CD14-positive monocyte (primary cell): ENCODE results near the gene DLG4. TPM values are rescaled to one million over a fixed set of nuclear protein-coding genes. Genes with fewer than 3 reads are reported as not detected.
"Not testable (repeated sequence)": the region's sequence is repeated elsewhere in the genome, so short reads cannot be mapped to it uniquely, and the experiment has no call there.

Experiments used
- DNase-seq, 3 donors: peaks; one replicate each; pipeline ENCODE4 v3.0.0-alpha.2; 2011 to 2022
- H2AFZ ChIP-seq: 2 replicates; pipeline ENCODE4 v1.6.0; 2012; ENCODE audit warnings: mild to moderate bottlenecking, low read depth, low read length, inconsistent platforms; ENCODE audit not compliant: insufficient read depth, poor library complexity, severe bottlenecking
- H3K27ac ChIP-seq, 2 donors: 1 replicate in 1 of 2; 2 replicates in 1 of 2; pipeline ENCODE4 v1.5.1; 2012 to 2013; ENCODE audit warnings: low read length in 2 of 2, control low read depth in 1 of 2, inconsistent platforms in 1 of 2, low read depth in 1 of 2, mild to moderate bottlenecking in 1 of 2
- H3K27me3 ChIP-seq, 2 donors: one replicate each; pipeline versions ENCODE4 v1.6.0 to v1.6.1; 2011 to 2013; ENCODE audit warnings: low read length in 2 of 2; ENCODE audit not compliant: control insufficient read depth in 2 of 2, insufficient read depth in 2 of 2
- H3K36me3 ChIP-seq, 2 donors: replicated peaks in 1 of 2; 1 replicate in 1 of 2; 2 replicates in 1 of 2; pipeline versions ENCODE4 v1.5.1 to v1.6.1; 2012 to 2013; ENCODE audit warnings: low read length in 2 of 2, control low read depth in 1 of 2, inconsistent platforms in 1 of 2, mild to moderate bottlenecking in 1 of 2; ENCODE audit not compliant: insufficient read depth in 2 of 2, control insufficient read depth in 1 of 2
- H3K4me1 ChIP-seq, 2 donors: 1 replicate in 1 of 2; 2 replicates in 1 of 2; pipeline versions ENCODE4 v1.5.1 to v1.6.1; 2012 to 2013; ENCODE audit warnings: low read length in 2 of 2, control low read depth in 1 of 2, inconsistent platforms in 1 of 2, mild to moderate bottlenecking in 1 of 2, moderate library complexity in 1 of 2; ENCODE audit not compliant: insufficient read depth in 2 of 2, control insufficient read depth in 1 of 2
- H3K4me2 ChIP-seq: replicated peaks from 2 replicates; pipeline ENCODE3; 2012; ENCODE audit warnings: low read length, moderate library complexity, mild to moderate bottlenecking; ENCODE audit not compliant: poor library complexity, severe bottlenecking; ENCODE audit errors: extremely low read depth
- H3K4me3 ChIP-seq, 3 experiments: fragments of 200-600 bp in 1 of 3; sonication (generic) in 1 of 3; replicated peaks in 1 of 3; 1 replicate in 2 of 3; 2 replicates in 1 of 3; pipeline ENCODE4 v1.5.1; 2011 to 2013; ENCODE audit warnings: low read length in 3 of 3, mild to moderate bottlenecking in 3 of 3, control low read depth in 2 of 3, low read depth in 2 of 3, inconsistent platforms in 1 of 3, moderate library complexity in 1 of 3
- H3K79me2 ChIP-seq: 2 replicates; pipeline ENCODE4 v1.6.0; 2012; ENCODE audit warnings: mild to moderate bottlenecking, control low read depth, inconsistent platforms, low read length, moderate library complexity; ENCODE audit not compliant: insufficient read depth
- H3K9ac ChIP-seq: 2 replicates; pipeline ENCODE4 v1.6.0; 2017; ENCODE audit warnings: low read length, mild to moderate bottlenecking; ENCODE audit not compliant: insufficient read depth, poor library complexity, severe bottlenecking
- H3K9me3 ChIP-seq, 2 donors: replicated peaks in 1 of 2; 1 replicate in 1 of 2; 2 replicates in 1 of 2; pipeline versions ENCODE4 v1.5.1 to v1.6.1; 2012 to 2013; ENCODE audit warnings: low read length in 2 of 2, control low read depth in 1 of 2; ENCODE audit not compliant: control insufficient read depth in 1 of 2, insufficient read depth in 1 of 2
- H4K20me1 ChIP-seq: 2 replicates; pipeline ENCODE4 v1.6.0; 2012; ENCODE audit warnings: mild to moderate bottlenecking, low read length, control low read depth, moderate library complexity; ENCODE audit not compliant: insufficient read depth
- H3K27ac Mint-ChIP-seq, 7 donors: one replicate each; pipeline ENCODE4 v1.8.0; 2020; ENCODE audit warnings: mild to moderate bottlenecking in 7 of 7, mixed read lengths in 7 of 7, moderate library complexity in 6 of 7, inconsistent platforms in 2 of 7
- H3K27me3 Mint-ChIP-seq, 3 donors: one replicate each; pipeline ENCODE4 v1.8.0; 2021 to 2022; ENCODE audit warnings: low read depth in 3 of 3, mild to moderate bottlenecking in 3 of 3, mixed read lengths in 3 of 3, moderate library complexity in 3 of 3, inconsistent platforms in 1 of 3
- H3K36me3 Mint-ChIP-seq, 2 donors: one replicate each; pipeline ENCODE4 v1.8.0; 2020; ENCODE audit warnings: mixed read lengths in 2 of 2, inconsistent platforms in 1 of 2, mild to moderate bottlenecking in 1 of 2
- H3K4me1 Mint-ChIP-seq: one replicate; pipeline ENCODE4 v1.8.0; 2020; ENCODE audit warnings: mild to moderate bottlenecking, mixed read lengths
- H3K4me3 Mint-ChIP-seq, 2 donors: one replicate each; pipeline ENCODE4 v1.8.0; 2020; ENCODE audit warnings: mild to moderate bottlenecking in 2 of 2, mixed read lengths in 2 of 2, moderate library complexity in 1 of 2
- H3K9me3 Mint-ChIP-seq, 7 donors: one replicate each; pipeline ENCODE4 v1.8.0; 2020 to 2022; ENCODE audit warnings: mixed read lengths in 7 of 7, mild to moderate bottlenecking in 6 of 7, moderate library complexity in 6 of 7, inconsistent platforms in 2 of 7
- CTCF ChIP-seq: fragments of 200-600 bp; IDR thresholded peaks from one replicate; pipeline ENCODE4 v1.8.0; 2022; ENCODE audit warnings: antibody characterized with exemption, mild to moderate bottlenecking
- WGBS: methylation state at CpG from one replicate; pipeline ENCODE4 v1.1.5; 2013; ENCODE audit warnings: missing lambda C conversion rate; ENCODE audit not compliant: insufficient coverage; 5-methylcytosine and 5-hydroxymethylcytosine counted together
- intact Hi-C, 2 donors: fragments of 100-400 bp; cut with micrococcal nuclease; formaldehyde crosslinking; loops; one replicate each; pipeline versions ENCODE4 v1.15.0 to v1.15.1; 2023
- polyA plus RNA-seq, 3 donors: library from polyadenylated mRNA; depleted of rRNA in 1 of 3; unstranded in 2 of 3; stranded (reverse) in 1 of 3; fragments of 300-500 nt in 2 of 3; fragments of >200 nt in 1 of 3; fragmentation: Illumina TruSeq in 2 of 3; gene quantifications; 1 replicate in 2 of 3; 2 replicates in 1 of 3; pipeline ENCODE4 v1.2.3, GENCODE V29; 2012 to 2021

DLG4 gene
- polyA plus RNA-seq, 3 donors = 0.37 to 42.6 (median 0.39) TPM

- Mint-ChIP-seq H3K9me3 (peaks cover 0 to 13% (median 0%) of the 10 kb centered on the region in 7 donors), H3K27ac (peak overlapping the region; percentile 83 to 96 (median 92)), H3K4me3 (peak overlapping the region; percentile 18 to 82), H3K4me1 (peaks cover 68% of the 10 kb centered on the region), H3K36me3 (peaks cover 14 to 42% of the 10 kb centered on the region in 2 donors)
- H3K36me3 ChIP-seq, H3K9ac ChIP-seq, H2AFZ ChIP-seq, H3K27me3 ChIP-seq, intact Hi-C loops, H3K9me3 ChIP-seq, H4K20me1 ChIP-seq, H3K27me3 Mint-ChIP-seq: not testable (repeated sequence)
- Histone ChIP-seq H3K27ac (peak overlapping the region; percentile 77 to 82), H3K4me2 (peak overlapping the region; percentile 98), H3K79me2 (peaks cover 65% of the 10 kb centered on the region), H3K4me3 (peak overlapping the region in 1 of 3 experiments; percentile 88), H3K4me1 (peaks cover 87 to 97% of the 10 kb centered on the region in 2 donors)
- 0% methylated on average over 1 of the region's 10 CpGs for WGBS
- DNase-seq = peak in 1 of 3 donors; percentile 29
Observed at GRCh38 chr17:7168841-7169564, 50.6 kb downstream of the DLG4 start.

- Mint-ChIP-seq H3K9me3 (peaks cover 0 to 13% (median 0%) of the 10 kb centered on the region in 7 donors), H3K27me3 (peaks cover 0 to 5% (median 0%) of the 10 kb centered on the region in 3 donors), H3K27ac (peak overlapping the region; percentile 83 to 96 (median 94)), H3K36me3 (peaks cover 20 to 45% of the 10 kb centered on the region in 2 donors), H3K4me3 (peak overlapping the region; percentile 49 to 82), H3K4me1 (peaks cover 61% of the 10 kb centered on the region)
- Histone ChIP-seq H3K4me2 (peak overlapping the region; percentile 98), H3K27me3 (no peaks in the 10 kb centered on the region), H3K27ac (peak overlapping the region; percentile 77 to 82), H4K20me1 (no peaks in the 10 kb centered on the region), H3K79me2 (peaks cover 53% of the 10 kb centered on the region), H3K36me3 (peaks cover 0 to 2% of the 10 kb centered on the region in 2 donors), H2AFZ (no peak overlapping the region), H3K4me1 (peaks cover 75 to 86% of the 10 kb centered on the region in 2 donors), H3K9me3 (no peaks in the 10 kb centered on the region), H3K4me3 (peak overlapping the region in 2 of 3 experiments; percentile 11 to 88), H3K9ac (peak overlapping the region; percentile 32)
- WGBS = 0% methylated on average over 1 of the region's 4 CpGs
- intact Hi-C loops = no loop called here
- no peak for TF ChIP-seq CTCF
- DNase-seq = peak; percentile 89 to 97 (median 95)
Observed at GRCh38 chr17:7167832-7168231, 51.8 kb downstream of the DLG4 start.
